A549 treated with CORT108297 at 1 μM for 4 hours (cell line): ENCODE data around the gene OR4A15. TPM values are rescaled to one million over a fixed set of nuclear protein-coding genes. Genes with fewer than 3 reads are reported as not detected.

Experiments used
- total RNA-seq: library from RNA; stranded (reverse); fragments of 200-300 nt; extraction: Qiagen RNA extraction; gene quantifications from 5 replicates; pipeline ENCODE4 v1.2.3, GENCODE V29; 2022

Gene OR4A15
- not detected in 5 replicates for total RNA-seq

GRCh38 chr11:55367674-55368073 is at the start of gene OR4A15:
OR4A15 (plus strand) TSS chr11:55367974; CDS start chr11:55367974, 0 bp downstream.

GRCh38 chr11:55342901-55343300 is 24.9 kb upstream of the OR4A15 start, which contains the start of gene OR4A16:
OR4A16 (plus strand) TSS chr11:55343201; CDS start chr11:55343201, 0 bp downstream.

Other genes starting within 250 kb of the OR4A15 start
- gene TRIM48, start 105.8 kb upstream of the OR4A15 start, total RNA-seq: not detected in 5 replicates
- gene OR4A16, start 24.8 kb upstream of the OR4A15 start, total RNA-seq: not detected in 5 replicates
- gene OR4C15, start 186.5 kb downstream of the OR4A15 start, total RNA-seq: not detected in 5 replicates
- not detected in 5 replicates for gene OR4C16, start 204.2 kb downstream of the OR4A15 start, total RNA-seq
- not detected in 5 replicates for gene OR4C11, start 239.7 kb downstream of the OR4A15 start, total RNA-seq